Placental epithelial cell (primary cell): ENCODE data around the gene GPR180. TPM values are rescaled to one million over a fixed set of nuclear protein-coding genes. Genes with fewer than 3 reads are reported as not detected.

Source experiments
- small RNA-seq: library from RNA; depleted of rRNA; stranded (forward); fragments of <200 nt; gene quantifications from one replicate; pipeline ENCODE3, GENCODE V24; 2012
- total RNA-seq: library from RNA; depleted of rRNA; stranded (reverse); fragments of >200 nt; gene quantifications from 2 replicates; pipeline ENCODE4 v1.2.3, GENCODE V29; 2012

GPR180 gene
- total RNA-seq: 8.6 and 22.0 TPM in 2 replicates

GRCh38 chr13:94601446-94602431, at the start of gene GPR180:
TSS of gene GPR180 (plus strand) at chr13:94601857. CDS start at chr13:94601928, 71 bp downstream.

DNA sequence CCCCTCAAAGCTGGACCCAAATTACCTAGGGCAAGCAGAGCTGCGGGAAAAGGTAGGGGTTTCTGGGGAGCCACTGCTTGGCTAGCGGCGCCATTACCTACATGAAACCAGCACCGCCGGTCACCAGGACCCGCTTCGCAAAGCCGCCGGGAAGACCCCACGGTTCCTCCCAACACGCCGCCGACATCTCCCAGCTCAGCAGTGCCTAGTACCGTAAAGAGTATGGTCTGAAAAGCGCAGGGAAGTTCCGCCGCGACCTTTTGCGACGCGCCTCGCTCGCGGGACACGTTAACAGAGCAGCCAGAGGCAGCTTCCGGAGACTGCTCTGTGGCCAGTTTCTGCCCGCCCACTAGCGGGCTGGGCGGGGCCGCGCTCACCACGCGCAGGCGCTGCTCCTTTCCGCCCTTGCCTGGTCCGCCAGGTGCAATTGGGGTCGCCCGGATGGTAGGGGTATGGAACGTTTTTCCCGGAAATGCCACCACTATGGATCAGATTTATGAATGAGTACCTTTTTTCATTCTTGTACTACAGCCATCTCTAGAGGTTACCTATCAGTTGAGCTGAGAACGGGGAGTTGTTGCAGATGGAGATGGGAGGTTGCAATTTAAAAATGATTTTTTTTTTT, 5.6 kb upstream of the GPR180 start, which contains the start of gene TGDS:
Gene TGDS (minus strand): TSS at position 203 of the 625 bp plus-strand sequence. CDS start 16 bp downstream, at position 187.

Small RNA genes lying within 50 kb of the gene (small RNA-seq; reads per million reads assigned to genes)
- gene RNA5SP36: not detected

Other genes with a start within 250 kb of the GPR180 start
- 0.11 and 0.39 TPM in 2 replicates for gene DCT, start 122.2 kb upstream of the GPR180 start, total RNA-seq
- gene TGDS, start 5.7 kb upstream of the GPR180 start, total RNA-seq: 14.9 and 15.1 TPM in 2 replicates
- gene SOX21, start 110.7 kb downstream of the GPR180 start, total RNA-seq: not detected in 2 replicates